SK-N-SH (cell line): ENCODE results near the gene CCL17. TPM values are rescaled to one million over a fixed set of nuclear protein-coding genes. Genes with fewer than 3 reads are reported as not detected.
A peak's percentile ranks its signal among the peaks of the same experiment; 100 is the strongest.

Experiments used
- CTCF ChIA-PET: fragments of 300-600, 350-600 bp; formaldehyde crosslinking; extraction: SDS; loops from one replicate; lab custom pipeline; 2021; lab: Yijun Ruan, JAX
- POLR2A ChIA-PET: fragments of 350-600 bp; sonication (Branson Sonifier 250); formaldehyde crosslinking; extraction: SDS; loops from one replicate; lab custom pipeline; 2020; ENCODE audit warnings: antibody characterized with exemption, inconsistent platforms; lab: Yijun Ruan, JAX
- DNase-seq: peaks from one replicate; pipeline ENCODE4 v3.0.0; 2012
- H2AFZ ChIP-seq: fragments of 200-600 bp; sonication (generic); 2 replicates; pipeline ENCODE4 v1.8.1; 2016; ENCODE audit warnings: antibody characterized with exemption, mild to moderate bottlenecking, low read depth
- H3F3A ChIP-seq: fragments of 200-600 bp; sonication (generic); replicated peaks from 2 replicates; pipeline ENCODE3; 2016; ENCODE audit warnings: antibody characterized with exemption, mild to moderate bottlenecking; ENCODE audit not compliant: insufficient read depth
- H3K27ac ChIP-seq, 2 experiments: fragments of 200-500 bp in 1 of 2; fragments of 200-600 bp in 1 of 2; sonication (Bioruptor generic) in 1 of 2; sonication (generic), shearing (Covaris generic) in 1 of 2; 2 replicates each; pipeline versions ENCODE4 v1.5.1 to v1.6.1; 2014 to 2016; ENCODE audit warnings: low read depth in 2 of 2, inconsistent platforms in 1 of 2, low read length in 1 of 2, mild to moderate bottlenecking in 1 of 2, mixed read lengths in 1 of 2
- H3K27me3 ChIP-seq: fragments of 200-600 bp; sonication (generic), shearing (Covaris generic); 2 replicates; pipeline ENCODE4 v1.6.1; 2016; ENCODE audit warnings: mixed run types; ENCODE audit not compliant: insufficient read depth
- H3K36me3 ChIP-seq, 2 experiments: fragments of 200-500 bp in 1 of 2; fragments of 200-600 bp in 1 of 2; sonication (Bioruptor generic) in 1 of 2; sonication (generic) in 1 of 2; replicated peaks in 1 of 2; 2 replicates each; pipeline versions ENCODE3 to v1.5.1; 2014 to 2016; ENCODE audit warnings: low read length in 1 of 2, mild to moderate bottlenecking in 1 of 2; ENCODE audit not compliant: insufficient read depth in 2 of 2, control insufficient read depth in 1 of 2
- H3K4me1 ChIP-seq, 2 experiments: fragments of 200-500 bp in 1 of 2; fragments of 200-600 bp in 1 of 2; sonication (Bioruptor generic) in 1 of 2; sonication (generic), shearing (Covaris generic) in 1 of 2; 2 replicates each; pipeline versions ENCODE4 v1.5.1 to v1.6.1; 2014 to 2016; ENCODE audit warnings: low read depth in 1 of 2, low read length in 1 of 2, mixed run types in 1 of 2; ENCODE audit not compliant: insufficient read depth in 2 of 2, control insufficient read depth in 1 of 2
- H3K4me2 ChIP-seq: fragments of 200-600 bp; sonication (generic), shearing (Covaris generic); 2 replicates; pipeline ENCODE4 v1.6.1; 2017; ENCODE audit warnings: mixed run types
- H3K4me3 ChIP-seq, 2 experiments: fragments of 200-500 bp in 1 of 2; fragments of 200-600 bp in 1 of 2; sonication (Bioruptor generic) in 1 of 2; sonication (generic), shearing (Covaris generic) in 1 of 2; 2 replicates each; pipeline versions ENCODE4 v1.5.1 to v1.8.1; 2014 to 2016; ENCODE audit warnings: low read depth in 2 of 2, inconsistent platforms in 1 of 2, low read length in 1 of 2, mild to moderate bottlenecking in 1 of 2, mixed read lengths in 1 of 2, moderate library complexity in 1 of 2
- H3K79me2 ChIP-seq: fragments of 200-600 bp; sonication (generic); 2 replicates; pipeline ENCODE4 v1.8.1; 2017; ENCODE audit warnings: mild to moderate bottlenecking; ENCODE audit not compliant: insufficient read depth
- H3K9ac ChIP-seq: fragments of 200-600 bp; sonication (generic); 2 replicates; pipeline ENCODE4 v1.6.1; 2017; ENCODE audit warnings: mixed run types
- H3K9me2 ChIP-seq: fragments of 200-600 bp; sonication (generic); 2 replicates; pipeline ENCODE4 v1.6.1; 2017; ENCODE audit warnings: mixed run types
- H3K9me3 ChIP-seq: fragments of 200-600 bp; sonication (generic); 2 replicates; pipeline ENCODE4 v1.6.1; 2017; ENCODE audit warnings: mixed run types, mild to moderate bottlenecking, moderate library complexity
- H4K20me1 ChIP-seq: fragments of 200-600 bp; sonication (generic); 2 replicates; pipeline ENCODE4 v1.6.1; 2017; ENCODE audit warnings: mild to moderate bottlenecking, mixed run types; ENCODE audit not compliant: insufficient read depth
- ELF1 ChIP-seq: IDR thresholded peaks from 2 replicates; pipeline ENCODE4 v1.4.0; 2012
- FOXJ3 ChIP-seq: sonication (generic); formaldehyde crosslinking; IDR thresholded peaks from 2 replicates; pipeline ENCODE4 v1.5.1; 2020; ENCODE audit warnings: mild to moderate bottlenecking, missing genetic modification reagents
- FOXM1 ChIP-seq: IDR thresholded peaks from 2 replicates; pipeline ENCODE4 v1.4.0; 2012; ENCODE audit warnings: low read depth, mild to moderate bottlenecking
- MAX ChIP-seq: IDR thresholded peaks from 2 replicates; pipeline ENCODE4 v1.4.0; 2012; ENCODE audit warnings: low read depth
- NFIC ChIP-seq: IDR thresholded peaks from 2 replicates; pipeline ENCODE4 v1.4.0; 2012; ENCODE audit warnings: borderline replicate concordance
- NRF1 ChIP-seq: IDR thresholded peaks from 2 replicates; pipeline ENCODE4 v1.6.1; 2012; ENCODE audit warnings: low read depth, mild to moderate bottlenecking, low read length
- POLR2AphosphoS5 ChIP-seq: IDR thresholded peaks from 2 replicates; pipeline ENCODE4 v1.6.1; 2012; ENCODE audit warnings: low read depth, low read length
- RCOR1 ChIP-seq: fragments of 150-350 bp; IDR thresholded peaks from 2 replicates; pipeline ENCODE4 v1.6.1; 2017; ENCODE audit warnings: antibody characterized with exemption, low read length
- SIN3A ChIP-seq: IDR thresholded peaks from 2 replicates; pipeline ENCODE4 v1.6.1; 2012; ENCODE audit warnings: low read depth, mild to moderate bottlenecking, low read length, moderate library complexity, borderline replicate concordance
- SMC3 ChIP-seq: IDR thresholded peaks from 2 replicates; pipeline ENCODE4 v1.6.1; 2012; ENCODE audit warnings: low read depth, low read length, improper control_type of control experiment
- TAF1 ChIP-seq: IDR thresholded peaks from 2 replicates; pipeline ENCODE4 v1.6.1; 2012; ENCODE audit warnings: low read depth, mild to moderate bottlenecking, low read length, moderate library complexity, borderline replicate concordance
- USF1 ChIP-seq: IDR thresholded peaks from 2 replicates; pipeline ENCODE4 v1.4.0; 2012; ENCODE audit warnings: low read depth, borderline replicate concordance
- WGBS: methylation state at CpG from one replicate; pipeline ENCODE4 v1.1.6; 2017; ENCODE audit warnings: low lambda C conversion rate; 5-methylcytosine and 5-hydroxymethylcytosine counted together
- polyA plus RNA-seq, 3 experiments: library from polyadenylated mRNA; depleted of rRNA; stranded (reverse); fragments of >200 nt; gene quantifications; 2 replicates each; pipeline ENCODE4 v1.2.3, GENCODE V29; 2012
- TF ChIP-seq, protein P1 (sequence below): IDR thresholded peaks from 2 replicates; pipeline ENCODE4 v1.4.0; 2012; ENCODE audit warnings: low read depth, borderline replicate concordance
- TF ChIP-seq, protein P2 (sequence below): fragments of 150-350 bp; IDR thresholded peaks from 2 replicates; pipeline ENCODE4 v1.6.1; 2016; ENCODE audit warnings: mild to moderate bottlenecking, low read depth, low read length
- TF ChIP-seq, protein P3 (sequence below): IDR thresholded peaks from 2 replicates; pipeline ENCODE4; 2012
- TF ChIP-seq, protein P4 (sequence below): fragments of 150-350 bp; IDR thresholded peaks from 2 replicates; pipeline ENCODE4 v1.6.1; 2017; ENCODE audit warnings: antibody characterized with exemption, low read length, low read depth, borderline replicate concordance

CCL17 gene
- polyA plus RNA-seq, 1 of the 3 experiments (the other 2 are of a cell fraction), result not detected

DNA sequence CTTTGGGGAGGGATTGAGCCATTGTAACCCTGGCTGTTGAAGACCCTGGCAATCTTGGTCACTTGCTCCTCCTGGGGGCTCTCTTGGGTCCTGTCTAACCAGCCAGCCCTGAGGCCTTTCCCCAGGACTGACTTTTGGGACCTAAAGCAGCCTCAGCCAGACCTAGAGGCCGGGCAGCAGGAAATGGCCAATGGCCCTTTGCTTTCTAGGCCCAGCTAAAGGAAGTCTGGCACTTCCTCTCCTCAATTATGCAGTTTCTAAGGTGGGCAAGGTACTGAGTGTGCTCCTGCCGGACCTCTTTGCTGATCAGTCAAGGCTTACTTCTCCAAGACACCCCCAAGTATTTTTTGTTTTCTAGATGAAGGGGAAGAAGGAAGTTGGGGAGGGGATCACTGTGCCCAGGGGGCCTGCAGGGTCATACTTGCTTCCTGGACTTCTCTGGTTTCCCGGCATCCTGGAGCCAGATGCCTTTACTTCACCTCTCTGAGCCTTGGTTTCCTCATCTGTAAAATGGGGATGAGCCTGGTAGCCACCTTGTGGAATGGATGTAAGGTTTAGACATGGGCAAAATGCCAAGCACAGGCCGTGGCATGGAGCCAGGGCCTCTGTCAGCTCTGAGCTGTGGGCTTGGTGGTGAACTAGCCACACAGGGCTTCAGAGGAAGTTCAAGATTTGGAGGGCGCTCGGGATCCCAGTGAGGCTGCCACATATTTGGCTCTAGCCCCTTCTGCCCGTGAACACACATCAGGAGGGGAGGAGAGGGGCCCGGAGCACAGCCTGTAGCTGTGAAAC lies 23.7 kb upstream of the CCL17 start:
- CTCF ChIA-PET, result interaction anchor here (1.3 to 2.1 kb wide), 4 partner anchors 9 to 138 kb away, joined by 3 to 17 read pairs (median 3); partner anchors contain the start of gene CX3CL1
- no peak overlapping the region for H3K4me3 ChIP-seq
- WGBS, result 81% methylated on average over 7 of the region's 8 CpGs
- no peak overlapping the region for H3K27ac ChIP-seq
- peaks cover 15 to 35% of the 10 kb centered on the region in 2 experiments; a peak in 3 of 4 replicates for H3K4me1 ChIP-seq
- TF ChIP-seq, protein P1, sequence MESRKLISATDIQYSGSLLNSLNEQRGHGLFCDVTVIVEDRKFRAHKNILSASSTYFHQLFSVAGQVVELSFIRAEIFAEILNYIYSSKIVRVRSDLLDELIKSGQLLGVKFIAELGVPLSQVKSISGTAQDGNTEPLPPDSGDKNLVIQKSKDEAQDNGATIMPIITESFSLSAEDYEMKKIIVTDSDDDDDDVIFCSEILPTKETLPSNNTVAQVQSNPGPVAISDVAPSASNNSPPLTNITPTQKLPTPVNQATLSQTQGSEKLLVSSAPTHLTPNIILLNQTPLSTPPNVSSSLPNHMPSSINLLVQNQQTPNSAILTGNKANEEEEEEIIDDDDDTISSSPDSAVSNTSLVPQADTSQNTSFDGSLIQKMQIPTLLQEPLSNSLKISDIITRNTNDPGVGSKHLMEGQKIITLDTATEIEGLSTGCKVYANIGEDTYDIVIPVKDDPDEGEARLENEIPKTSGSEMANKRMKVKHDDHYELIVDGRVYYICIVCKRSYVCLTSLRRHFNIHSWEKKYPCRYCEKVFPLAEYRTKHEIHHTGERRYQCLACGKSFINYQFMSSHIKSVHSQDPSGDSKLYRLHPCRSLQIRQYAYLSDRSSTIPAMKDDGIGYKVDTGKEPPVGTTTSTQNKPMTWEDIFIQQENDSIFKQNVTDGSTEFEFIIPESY, result no peak
- TF ChIP-seq POLR2AphosphoS5 (no peak), MAX (peak; percentile 19; the same call in 1 of the 2 replicates), NFIC (peak; percentile 87), USF1 (no peak)
- H4K20me1 ChIP-seq, result no peaks in the 10 kb centered on the region
- H3K9ac ChIP-seq, result no peak overlapping the region
- H3K9me2 ChIP-seq, result no peaks in the 10 kb centered on the region
- no peaks in the 10 kb centered on the region for H3K79me2 ChIP-seq
- no peaks in the 10 kb centered on the region for H3K9me3 ChIP-seq
- no peak for DNase-seq
- H3K4me2 ChIP-seq, result no peak overlapping the region
- no peak overlapping the region for H2AFZ ChIP-seq
- no peaks in the 10 kb centered on the region for H3K36me3 ChIP-seq
- POLR2A ChIA-PET, result interaction anchor here (0.8 kb wide), 2 partner anchors 8 to 36 kb away, joined by 4 read pairs; partner anchors contain the start of gene CX3CL1
- H3K27me3 ChIP-seq, result no peaks in the 10 kb centered on the region
- peaks cover 7% of the 10 kb centered on the region for H3F3A ChIP-seq

DNA sequence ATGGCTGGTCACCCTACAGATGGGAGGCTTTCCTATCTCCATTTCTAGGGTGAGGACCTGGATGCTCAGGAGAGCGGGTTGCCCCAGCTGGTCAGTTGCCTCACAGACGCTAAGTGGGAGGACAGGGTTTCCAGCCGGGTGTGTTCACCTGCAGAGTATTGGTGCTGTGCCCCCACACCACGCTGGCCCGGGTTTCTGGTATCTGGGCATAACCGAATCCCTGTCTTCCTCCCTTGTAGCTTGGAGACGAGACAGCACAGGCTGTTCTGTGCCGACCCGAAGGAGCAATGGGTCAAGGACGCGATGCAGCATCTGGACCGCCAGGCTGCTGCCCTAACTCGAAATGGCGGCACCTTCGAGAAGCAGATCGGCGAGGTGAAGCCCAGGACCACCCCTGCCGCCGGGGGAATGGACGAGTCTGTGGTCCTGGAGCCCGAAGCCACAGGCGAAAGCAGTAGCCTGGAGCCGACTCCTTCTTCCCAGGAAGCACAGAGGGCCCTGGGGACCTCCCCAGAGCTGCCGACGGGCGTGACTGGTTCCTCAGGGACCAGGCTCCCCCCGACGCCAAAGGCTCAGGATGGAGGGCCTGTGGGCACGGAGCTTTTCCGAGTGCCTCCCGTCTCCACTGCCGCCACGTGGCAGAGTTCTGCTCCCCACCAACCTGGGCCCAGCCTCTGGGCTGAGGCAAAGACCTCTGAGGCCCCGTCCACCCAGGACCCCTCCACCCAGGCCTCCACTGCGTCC lies 22.6 kb upstream of the CCL17 start:
- peaks cover 15 to 33% of the 10 kb centered on the region in 2 experiments; a peak in 3 of 4 replicates for H3K4me1 ChIP-seq
- no peak overlapping the region for H3K27ac ChIP-seq
- DNase-seq, result peak; percentile 8
- H4K20me1 ChIP-seq, result no peaks in the 10 kb centered on the region
- no peak overlapping the region for H2AFZ ChIP-seq
- no peaks in the 10 kb centered on the region for H3K27me3 ChIP-seq
- 97% methylated on average over 26 of the region's 35 CpGs for WGBS
- H3K9me2 ChIP-seq, result no peaks in the 10 kb centered on the region
- no peaks in the 10 kb centered on the region for H3K36me3 ChIP-seq
- no peak overlapping the region for H3K4me3 ChIP-seq
- CTCF ChIA-PET, result interaction anchor here (1.1 to 2.1 kb wide), 3 partner anchors 36 to 137 kb away, joined by 3 to 17 read pairs (median 3); no protein-coding TSS in a partner anchor
- H3F3A ChIP-seq, result peaks cover 7% of the 10 kb centered on the region
- no peaks in the 10 kb centered on the region for H3K9me3 ChIP-seq
- no peak overlapping the region for H3K9ac ChIP-seq
- POLR2A ChIA-PET, result no interaction called here
- no peak overlapping the region for H3K4me2 ChIP-seq
- H3K79me2 ChIP-seq, result no peaks in the 10 kb centered on the region
- TF ChIP-seq, protein P2, sequence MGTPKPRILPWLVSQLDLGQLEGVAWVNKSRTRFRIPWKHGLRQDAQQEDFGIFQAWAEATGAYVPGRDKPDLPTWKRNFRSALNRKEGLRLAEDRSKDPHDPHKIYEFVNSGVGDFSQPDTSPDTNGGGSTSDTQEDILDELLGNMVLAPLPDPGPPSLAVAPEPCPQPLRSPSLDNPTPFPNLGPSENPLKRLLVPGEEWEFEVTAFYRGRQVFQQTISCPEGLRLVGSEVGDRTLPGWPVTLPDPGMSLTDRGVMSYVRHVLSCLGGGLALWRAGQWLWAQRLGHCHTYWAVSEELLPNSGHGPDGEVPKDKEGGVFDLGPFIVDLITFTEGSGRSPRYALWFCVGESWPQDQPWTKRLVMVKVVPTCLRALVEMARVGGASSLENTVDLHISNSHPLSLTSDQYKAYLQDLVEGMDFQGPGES, result no peak
- no peak for TF ChIP-seq NRF1
- no peak for TF ChIP-seq SMC3
- TF ChIP-seq, protein P3, sequence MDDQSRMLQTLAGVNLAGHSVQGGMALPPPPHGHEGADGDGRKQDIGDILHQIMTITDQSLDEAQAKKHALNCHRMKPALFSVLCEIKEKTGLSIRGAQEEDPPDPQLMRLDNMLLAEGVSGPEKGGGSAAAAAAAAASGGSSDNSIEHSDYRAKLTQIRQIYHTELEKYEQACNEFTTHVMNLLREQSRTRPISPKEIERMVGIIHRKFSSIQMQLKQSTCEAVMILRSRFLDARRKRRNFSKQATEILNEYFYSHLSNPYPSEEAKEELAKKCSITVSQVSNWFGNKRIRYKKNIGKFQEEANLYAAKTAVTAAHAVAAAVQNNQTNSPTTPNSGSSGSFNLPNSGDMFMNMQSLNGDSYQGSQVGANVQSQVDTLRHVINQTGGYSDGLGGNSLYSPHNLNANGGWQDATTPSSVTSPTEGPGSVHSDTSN, result no peak
- no peak for TF ChIP-seq TAF1
- TF ChIP-seq SIN3A, result no peak
- TF ChIP-seq FOXJ3 (CRISPR knock-in tag), result no peak
- TF ChIP-seq, protein P4, sequence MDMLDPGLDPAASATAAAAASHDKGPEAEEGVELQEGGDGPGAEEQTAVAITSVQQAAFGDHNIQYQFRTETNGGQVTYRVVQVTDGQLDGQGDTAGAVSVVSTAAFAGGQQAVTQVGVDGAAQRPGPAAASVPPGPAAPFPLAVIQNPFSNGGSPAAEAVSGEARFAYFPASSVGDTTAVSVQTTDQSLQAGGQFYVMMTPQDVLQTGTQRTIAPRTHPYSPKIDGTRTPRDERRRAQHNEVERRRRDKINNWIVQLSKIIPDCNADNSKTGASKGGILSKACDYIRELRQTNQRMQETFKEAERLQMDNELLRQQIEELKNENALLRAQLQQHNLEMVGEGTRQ, result no peak
- no peak for TF ChIP-seq RCOR1
- no peak for TF ChIP-seq ELF1
- no peak for TF ChIP-seq FOXM1
